ENCODE data around the gene WDR90. TPM values are rescaled to one million over a fixed set of nuclear protein-coding genes. Genes with fewer than 3 reads are reported as not detected.
A peak's percentile ranks its signal among the peaks of the same experiment; 100 is the strongest.

Gene WDR90
- total RNA-seq, 1 experiment from 2014 or later, result 39.8 TPM

GRCh38 chr16:671353-672131 is 22.4 kb downstream of the WDR90 start:
- in situ Hi-C loops (cut with HindIII; ENCODE audit: low sequenced_read_pairs), result no loop called here
- DNase-seq (ENCODE audit: low spot score), result no peak

GRCh38 chr16:672371-672770 is 23.2 kb downstream of the WDR90 start:
- in situ Hi-C loops (cut with HindIII; ENCODE audit: low sequenced_read_pairs), result no loop called here
- no peak for DNase-seq (ENCODE audit: low spot score)

- in situ Hi-C loops (cut with HindIII; ENCODE audit: low sequenced_read_pairs), result no loop called here
These were observed 23.7 kb downstream of the WDR90 start for GRCh38 chr16:672851-673250.

GRCh38 chr16:673399-673991 is 24.3 kb downstream of the WDR90 start:
- no peak for DNase-seq (ENCODE audit: low spot score)
- in situ Hi-C loops (cut with HindIII; ENCODE audit: low sequenced_read_pairs), result no loop called here

More at GRCh38 chr16:672851-673250, 23.7 kb downstream of the WDR90 start:
- DNase-seq (ENCODE audit: low spot score), result no peak

GRCh38 chr16:674214-674881 is 25.2 kb downstream of the WDR90 start:
- DNase-seq (ENCODE audit: low spot score), result no peak
- in situ Hi-C loops (cut with HindIII; ENCODE audit: low sequenced_read_pairs), result no loop called here

GRCh38 chr16:674968-675883 is 26.1 kb downstream of the WDR90 start, which contains the start of gene RHBDL1:
TSS of gene RHBDL1 (plus strand) at chr16:675671. CDS start at chr16:675791, 120 bp downstream.
- DNase-seq (ENCODE audit: low spot score), result peak; percentile 37
- in situ Hi-C loops (cut with HindIII; ENCODE audit: low sequenced_read_pairs), result no loop called here

GRCh38 chr16:675884-676564 is 26.9 kb downstream of the WDR90 start:
- no peak for DNase-seq (ENCODE audit: low spot score)
- in situ Hi-C loops (cut with HindIII; ENCODE audit: low sequenced_read_pairs), result no loop called here

DNA sequence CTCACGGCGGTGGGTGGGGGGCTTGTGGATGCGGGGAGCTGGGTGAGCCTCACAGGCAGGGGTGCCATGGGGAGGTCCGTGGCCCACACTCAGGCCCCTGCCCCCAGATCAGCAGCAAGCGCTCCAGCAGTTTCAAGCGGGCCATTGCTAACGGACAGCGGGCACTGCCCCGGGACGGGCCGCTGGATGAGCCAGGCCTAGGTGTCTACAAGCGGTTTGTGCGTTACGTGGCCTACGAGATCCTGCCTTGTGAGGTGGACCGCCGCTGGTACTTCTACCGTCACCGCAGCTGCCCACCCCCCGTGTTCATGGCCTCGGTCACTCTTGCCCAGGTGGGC is 27.4 kb downstream of the WDR90 start:
- in situ Hi-C loops (cut with HindIII; ENCODE audit: low sequenced_read_pairs), result no loop called here

DNA sequence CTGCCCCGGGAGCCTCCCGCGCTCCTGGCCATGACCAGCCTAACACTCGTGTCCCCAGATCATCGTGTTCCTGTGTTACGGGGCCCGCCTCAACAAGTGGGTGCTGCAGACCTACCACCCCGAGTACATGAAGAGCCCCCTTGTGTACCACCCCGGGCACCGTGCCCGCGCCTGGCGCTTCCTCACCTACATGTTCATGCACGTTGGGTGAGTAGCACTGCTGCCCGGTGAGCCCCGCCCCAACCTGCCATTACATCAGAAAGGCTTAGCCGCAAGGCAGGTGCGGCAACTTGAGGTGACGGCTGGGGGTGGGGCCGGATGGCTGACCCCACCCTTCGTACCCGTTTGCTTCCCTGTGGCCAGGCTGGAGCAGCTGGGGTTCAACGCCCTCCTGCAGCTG is 27.7 kb downstream of the WDR90 start:
- DNase-seq (ENCODE audit: low spot score), result no peak
- in situ Hi-C loops (cut with HindIII; ENCODE audit: low sequenced_read_pairs), result no loop called here

More for the DNA sequence above, 27.4 kb downstream of the WDR90 start:
- DNase-seq (ENCODE audit: low spot score), result no peak

DNA sequence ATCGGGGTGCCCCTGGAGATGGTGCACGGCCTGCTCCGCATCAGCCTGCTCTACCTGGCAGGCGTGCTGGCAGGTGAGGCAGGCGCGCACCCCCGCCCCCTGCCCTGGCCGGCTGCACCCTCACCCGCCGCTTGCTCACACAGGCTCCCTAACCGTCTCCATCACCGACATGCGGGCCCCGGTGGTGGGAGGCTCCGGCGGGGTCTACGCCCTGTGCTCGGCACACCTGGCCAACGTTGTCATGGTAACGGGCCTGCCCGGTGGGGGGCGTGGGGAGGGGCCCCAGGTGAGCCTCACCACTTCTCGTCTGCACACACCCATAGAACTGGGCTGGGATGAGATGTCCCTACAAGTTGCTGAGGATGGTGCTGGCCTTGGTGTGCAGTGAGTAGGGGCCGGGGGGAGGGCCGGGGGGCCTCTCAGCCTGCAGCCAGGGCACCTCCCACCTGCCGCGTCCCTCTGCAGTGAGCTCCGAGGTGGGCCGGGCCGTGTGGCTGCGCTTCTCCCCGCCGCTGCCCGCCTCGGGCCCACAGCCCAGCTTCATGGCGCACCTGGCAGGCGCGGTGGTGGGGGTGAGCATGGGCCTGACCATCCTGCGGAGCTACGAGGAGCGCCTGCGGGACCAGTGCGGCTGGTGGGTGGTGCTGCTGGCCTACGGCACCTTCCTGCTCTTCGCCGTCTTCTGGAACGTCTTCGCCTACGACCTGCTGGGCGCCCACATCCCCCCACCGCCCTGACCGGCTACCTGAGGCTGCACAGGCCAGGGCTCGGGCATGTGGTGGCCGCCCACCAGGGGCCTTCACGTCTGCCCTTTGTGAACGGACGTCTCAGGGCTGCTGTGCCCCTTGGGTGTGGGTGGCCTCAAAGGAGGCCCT is 28.4 kb downstream of the WDR90 start:
- in situ Hi-C loops (cut with HindIII; ENCODE audit: low sequenced_read_pairs), result no loop called here
- no peak for DNase-seq (ENCODE audit: low spot score)

DNA sequence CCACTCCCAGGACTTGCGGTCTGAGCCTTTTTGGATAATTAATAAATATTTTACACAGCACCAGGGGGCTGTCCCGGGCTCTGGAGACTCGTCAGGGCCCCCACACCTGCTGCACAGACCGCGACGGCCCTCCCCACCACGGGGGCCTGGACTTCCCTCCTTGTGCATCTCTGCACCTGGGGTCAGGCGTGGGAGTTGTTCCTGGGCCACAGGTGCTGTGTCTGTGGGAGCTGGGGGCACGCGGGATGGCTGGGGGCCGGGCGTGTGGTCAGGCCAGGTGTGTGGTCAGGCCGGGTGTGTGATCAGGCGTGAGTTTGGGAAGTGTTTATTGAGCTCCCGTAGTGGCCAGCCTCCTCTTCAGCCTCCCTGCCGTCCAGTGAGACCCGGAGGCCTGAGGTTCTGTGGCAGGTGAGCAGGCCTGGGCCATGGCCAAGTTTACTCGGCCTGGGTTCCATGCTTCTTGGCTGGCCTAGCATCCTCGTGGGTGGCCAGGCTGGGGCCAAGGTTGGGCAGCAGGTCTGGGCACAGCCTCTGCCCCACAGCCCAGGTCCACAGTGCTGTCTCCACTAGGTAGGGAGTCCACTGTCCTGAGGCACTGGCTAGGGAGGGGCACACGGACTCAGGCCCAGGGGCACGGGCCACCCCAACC is 29.2 kb downstream of the WDR90 start:
- DNase-seq (ENCODE audit: low spot score), result peak; percentile 78
- in situ Hi-C loops (cut with HindIII; ENCODE audit: low sequenced_read_pairs), result no loop called here

GRCh38 chr16:678858-679813 is 30.0 kb downstream of the WDR90 start:
- DNase-seq (ENCODE audit: low spot score), result peak; percentile 76
- in situ Hi-C loops (cut with HindIII; ENCODE audit: low sequenced_read_pairs), result no loop called here

DNA sequence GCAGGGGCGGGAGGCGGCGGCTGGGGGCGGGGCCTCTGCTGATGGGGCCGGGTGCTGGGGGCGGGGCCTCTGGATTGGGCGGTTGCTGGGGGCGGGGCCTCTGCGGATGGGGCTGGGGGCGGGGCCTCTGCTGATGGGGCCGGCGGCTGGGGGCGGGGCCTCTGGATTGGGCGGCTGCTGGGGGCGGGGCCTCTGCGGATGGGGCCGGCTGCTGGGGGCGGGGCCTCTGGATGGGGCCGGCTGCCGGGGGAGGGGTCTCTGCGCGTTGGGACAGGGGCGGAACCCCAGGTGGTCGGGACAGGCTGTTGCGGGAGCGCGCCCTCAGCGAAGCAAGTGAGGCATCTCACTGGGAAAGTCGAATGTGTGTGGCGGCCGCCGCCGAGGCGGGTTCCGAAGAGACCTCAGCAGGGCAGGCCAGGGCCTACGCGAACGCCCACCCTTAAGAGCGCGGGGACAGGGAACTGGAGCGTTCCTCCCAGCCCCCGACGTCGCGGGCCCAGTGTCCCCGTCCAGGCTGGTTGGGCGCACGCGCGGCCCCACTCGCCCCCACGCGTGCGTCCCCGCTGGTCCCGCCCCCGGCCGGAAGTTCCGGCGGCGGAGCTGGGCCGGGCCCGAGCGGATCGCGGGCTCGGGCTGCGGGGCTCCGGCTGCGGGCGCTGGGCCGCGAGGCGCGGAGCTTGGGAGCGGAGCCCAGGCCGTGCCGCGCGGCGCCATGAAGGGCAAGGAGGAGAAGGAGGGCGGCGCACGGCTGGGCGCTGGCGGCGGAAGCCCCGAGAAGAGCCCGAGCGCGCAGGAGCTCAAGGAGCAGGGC is 30.9 kb downstream of the WDR90 start, which contains the start of gene STUB1:
STUB1 (plus strand) TSS at position 597 of the 811 bp plus-strand sequence; CDS start at position 713, 116 bp downstream.
- DNase-seq (ENCODE audit: low spot score), result peak; percentile 75
- in situ Hi-C loops (cut with HindIII; ENCODE audit: low sequenced_read_pairs), result no loop called here

DNA sequence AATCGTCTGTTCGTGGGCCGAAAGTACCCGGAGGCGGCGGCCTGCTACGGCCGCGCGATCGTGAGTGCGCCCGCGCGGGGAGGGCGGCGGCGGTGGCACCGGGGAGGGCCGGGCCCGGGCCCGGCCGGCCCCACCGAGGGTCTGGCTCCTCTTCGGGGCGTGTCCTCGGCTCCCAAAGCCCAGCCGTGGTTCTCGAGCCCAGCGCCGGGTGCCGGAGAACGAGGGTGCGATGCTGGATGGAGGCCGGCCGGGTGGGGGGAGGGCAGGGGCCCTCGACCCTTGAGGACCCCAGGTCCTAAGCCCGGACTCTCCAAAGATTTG is 31.4 kb downstream of the WDR90 start:
- in situ Hi-C loops (cut with HindIII; ENCODE audit: low sequenced_read_pairs), result no loop called here
- DNase-seq (ENCODE audit: low spot score), result no peak

DNA sequence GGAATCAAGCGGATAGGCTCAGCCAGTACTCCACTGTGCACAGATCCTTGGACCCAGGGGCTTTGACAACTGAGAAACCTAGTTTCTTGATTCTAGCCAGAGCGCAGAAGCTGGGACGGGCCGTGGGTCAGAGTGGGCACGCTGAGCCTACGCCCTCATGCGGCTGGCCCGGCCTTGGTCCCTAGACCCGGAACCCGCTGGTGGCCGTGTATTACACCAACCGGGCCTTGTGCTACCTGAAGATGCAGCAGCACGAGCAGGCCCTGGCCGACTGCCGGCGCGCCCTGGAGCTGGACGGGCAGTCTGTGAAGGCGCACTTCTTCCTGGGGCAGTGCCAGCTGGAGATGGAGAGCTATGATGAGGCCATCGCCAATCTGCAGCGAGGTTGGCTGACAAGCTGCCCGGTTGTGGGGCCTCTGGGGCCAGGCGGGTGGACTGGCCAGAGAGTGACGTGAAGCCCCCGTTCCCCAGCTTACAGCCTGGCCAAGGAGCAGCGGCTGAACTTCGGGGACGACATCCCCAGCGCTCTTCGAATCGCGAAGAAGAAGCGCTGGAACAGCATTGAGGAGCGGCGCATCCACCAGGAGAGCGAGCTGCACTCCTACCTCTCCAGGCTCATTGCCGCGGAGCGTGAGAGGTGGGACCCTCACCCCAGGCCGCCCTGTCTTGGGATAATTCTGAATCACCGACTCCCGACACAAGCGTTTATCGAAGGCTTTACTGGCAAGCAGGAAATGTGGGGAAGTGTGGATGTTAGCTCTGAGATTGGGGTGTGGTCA is 32.0 kb downstream of the WDR90 start:
- in situ Hi-C loops (cut with HindIII; ENCODE audit: low sequenced_read_pairs), result no loop called here
- peak; percentile 53 for DNase-seq (ENCODE audit: low spot score)
